Fibroblast of skin of left quadriceps (primary cell): Measurements from ENCODE around the gene SH2D5.
"Not testable (repeated sequence)": the region's sequence is repeated elsewhere in the genome, so short reads cannot be mapped to it uniquely, and the experiment has no call there.

Experiments
- DNase-seq, 2 experiments: peaks; one replicate each; pipeline ENCODE4 v3.0.0-alpha.2; 2013; ENCODE audit warnings: low read depth in 2 of 2

The SH2D5 gene

GRCh38 chr1:20696397-20697333, 35.8 kb downstream of the SH2D5 start:
- peak; percentile 88 for DNase-seq

DNA sequence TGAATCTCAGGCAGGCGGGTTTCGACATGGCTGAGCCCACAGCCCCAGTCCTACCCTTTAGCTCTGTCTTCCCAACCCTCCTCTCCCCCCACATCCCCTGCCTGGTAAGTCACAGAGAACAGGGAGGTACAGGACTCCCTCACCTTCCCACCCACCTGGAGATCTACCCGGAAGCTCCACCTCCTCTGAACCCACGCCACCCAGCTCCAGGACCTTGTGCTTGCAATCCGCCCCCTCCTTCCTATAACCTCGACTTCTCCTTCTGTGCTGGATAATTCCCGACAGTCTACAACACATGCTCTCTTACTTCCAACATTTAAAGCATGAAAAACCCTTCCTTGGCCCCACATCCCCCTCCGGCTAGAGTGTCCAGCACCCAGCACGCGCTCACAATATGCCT, 37.0 kb downstream of the SH2D5 start:
- no peak for DNase-seq

DNA sequence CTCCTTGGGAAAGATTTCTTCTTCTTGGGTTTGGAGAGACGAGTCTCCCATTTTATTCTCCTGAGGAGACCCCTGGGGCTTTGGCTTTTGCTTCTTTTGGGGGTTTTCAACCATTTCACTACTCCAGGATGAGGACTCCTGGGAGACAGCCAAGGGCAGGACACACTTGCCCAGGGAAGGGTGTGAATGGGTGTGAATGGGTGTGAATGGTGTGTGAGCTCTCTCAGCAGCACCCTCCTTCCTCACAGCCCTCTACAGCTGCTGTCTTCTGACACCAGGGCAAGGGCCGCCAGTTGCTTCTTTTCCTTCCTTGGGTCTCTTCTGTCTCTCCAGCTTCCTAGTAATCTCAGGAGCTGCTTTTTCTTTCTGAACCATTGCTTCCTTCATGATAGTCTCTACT, 38.9 kb downstream of the SH2D5 start:
- no peak for DNase-seq

DNA sequence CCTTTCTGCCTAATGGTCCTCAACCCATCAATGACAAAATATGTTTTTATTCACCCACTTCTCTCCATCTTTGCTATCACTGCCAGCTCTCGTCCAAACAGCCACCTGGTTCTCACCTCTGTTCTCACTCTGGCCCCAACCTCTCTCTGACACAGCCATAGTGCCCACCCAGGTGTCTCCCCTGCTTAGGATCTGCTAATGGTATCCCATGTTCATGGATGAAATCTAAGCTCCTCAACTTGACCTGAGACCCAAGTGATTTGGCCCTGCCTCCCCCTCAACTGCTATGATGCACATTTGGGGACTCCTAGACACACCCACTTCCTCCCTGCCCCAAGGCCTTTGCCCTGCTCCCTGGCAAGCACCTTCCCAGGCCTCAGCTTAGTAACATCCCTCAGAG, 40.6 kb downstream of the SH2D5 start:
- DNase-seq = no peak

DNA sequence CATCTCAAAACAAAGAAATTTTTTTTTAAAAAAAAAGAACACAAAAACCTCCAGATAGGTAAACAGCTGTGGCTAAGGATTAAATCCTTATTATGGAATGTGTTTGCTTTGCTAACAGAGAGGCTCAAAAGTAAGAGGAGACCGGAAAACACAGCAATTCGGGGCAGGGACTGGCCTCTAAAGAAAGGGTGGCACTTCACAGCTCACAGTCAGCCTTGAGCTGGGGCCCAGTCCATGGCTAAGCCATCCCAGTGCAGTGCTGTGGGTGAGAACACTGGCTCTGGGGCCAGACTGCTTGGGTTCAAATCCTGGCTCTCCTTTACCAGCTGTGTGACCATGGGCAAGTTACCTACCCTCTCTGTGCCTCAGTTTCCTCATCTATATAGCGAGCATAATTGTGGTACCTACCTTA, 42.9 kb downstream of the SH2D5 start:
- DNase-seq = no peak

DNA sequence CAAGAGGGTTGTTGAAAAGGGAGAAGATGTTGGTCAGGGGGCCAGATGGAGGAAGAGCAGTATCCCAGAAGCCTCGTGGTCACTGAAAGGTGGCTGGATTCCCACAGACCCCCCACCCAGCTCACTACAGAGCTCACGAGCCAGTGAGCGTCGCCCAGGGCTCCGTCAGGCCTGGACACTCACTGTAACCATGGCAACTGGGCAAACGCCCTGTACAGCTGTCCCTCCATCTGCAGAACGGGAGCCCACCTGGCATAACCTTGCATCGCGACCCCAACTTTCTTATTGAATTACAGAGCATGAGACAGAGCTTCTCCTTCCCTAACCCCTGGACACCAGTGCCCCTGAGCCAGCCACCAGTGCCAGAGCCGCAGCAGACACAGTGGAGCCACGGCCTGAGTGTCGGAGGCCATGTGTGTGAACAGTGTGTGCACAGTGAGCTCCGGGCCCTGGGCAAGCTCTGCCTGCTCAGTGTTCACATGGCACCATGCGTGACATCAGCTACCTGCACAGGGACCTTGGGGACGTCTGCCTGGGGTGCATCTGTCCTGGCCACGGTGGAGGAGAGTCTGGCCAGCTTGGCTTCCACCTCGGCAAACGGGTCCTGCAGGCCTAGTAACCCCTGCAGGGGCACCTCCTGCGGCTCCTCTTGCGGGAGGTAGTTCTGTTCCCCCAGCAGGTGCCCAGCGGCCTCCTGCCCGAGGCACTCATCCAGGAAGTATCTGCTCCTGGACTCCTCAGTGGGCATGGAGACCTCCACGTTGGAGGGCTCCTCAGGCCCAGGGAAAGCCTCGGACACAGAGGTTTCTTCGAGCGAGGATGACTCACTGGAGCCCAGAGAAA, 45.4 kb downstream of the SH2D5 start:
- no peak for DNase-seq

- no peak for DNase-seq
Measured at GRCh38 chr1:20685741-20686140, 46.8 kb downstream of the SH2D5 start.

GRCh38 chr1:20685099-20685662, 47.3 kb downstream of the SH2D5 start:
- DNase-seq = no peak

DNA sequence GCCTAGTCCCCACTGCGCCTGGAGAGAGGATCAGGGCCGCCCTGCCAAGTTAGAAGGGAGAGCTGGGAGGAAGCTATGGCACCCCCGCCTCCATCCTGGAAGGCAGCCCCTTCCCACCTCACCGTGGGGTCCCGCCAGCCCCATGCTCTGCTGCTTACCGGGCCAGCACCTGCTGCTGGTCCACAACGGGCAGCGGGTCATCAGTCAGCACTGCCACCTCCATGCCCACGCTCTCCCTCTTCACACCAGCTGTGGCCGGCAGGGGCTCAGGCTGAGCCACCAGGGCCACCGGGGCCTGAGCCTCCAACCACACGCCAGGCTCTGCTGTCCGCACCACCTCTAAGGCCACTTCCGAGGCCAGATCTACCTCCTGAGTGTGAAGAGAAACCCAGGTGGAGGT, 47.9 kb downstream of the SH2D5 start:
- no peak for DNase-seq

- no peak for DNase-seq
Measured at GRCh38 chr1:20684050-20684620, 48.4 kb downstream of the SH2D5 start.

GRCh38 chr1:20683614-20684013, 48.9 kb downstream of the SH2D5 start:
- DNase-seq = no peak

DNA sequence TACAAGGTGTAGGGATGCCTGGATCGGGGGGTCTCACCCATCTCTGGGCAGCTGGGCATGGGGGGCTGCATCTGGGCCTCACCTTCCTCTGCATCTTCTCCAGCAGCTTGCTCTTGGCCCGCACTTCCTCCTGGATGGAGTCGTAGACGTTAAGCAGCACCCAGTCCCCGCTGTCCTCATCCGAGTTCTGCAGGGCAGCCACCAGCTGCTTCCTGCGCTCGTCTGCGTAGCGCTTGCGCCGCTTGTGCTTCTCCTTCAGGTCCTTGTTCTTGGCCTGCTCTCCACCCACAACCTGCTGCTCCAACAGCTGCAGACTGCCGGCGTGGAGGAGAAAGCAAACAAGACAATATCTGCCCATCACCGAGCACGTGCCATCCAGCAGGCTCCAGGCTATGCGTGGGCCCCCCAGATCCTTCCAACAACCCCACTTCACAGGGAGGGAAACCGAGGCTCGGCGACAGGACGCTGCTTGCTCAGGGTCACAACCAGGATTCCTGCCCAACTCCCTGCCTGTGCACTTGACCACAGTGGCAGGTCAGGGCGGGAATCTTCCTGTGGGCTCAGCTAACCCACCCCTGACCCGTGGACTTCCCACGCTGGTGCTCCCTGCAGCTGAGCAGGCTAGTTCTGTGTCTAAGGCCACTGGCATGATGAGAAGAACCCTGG, 49.8 kb downstream of the SH2D5 start:
- no peak for DNase-seq

- DNase-seq = no peak
Measured at GRCh38 chr1:20681999-20682398, 50.5 kb downstream of the SH2D5 start.

GRCh38 chr1:20680269-20680668, 52.2 kb downstream of the SH2D5 start:
- DNase-seq = no peak

DNA sequence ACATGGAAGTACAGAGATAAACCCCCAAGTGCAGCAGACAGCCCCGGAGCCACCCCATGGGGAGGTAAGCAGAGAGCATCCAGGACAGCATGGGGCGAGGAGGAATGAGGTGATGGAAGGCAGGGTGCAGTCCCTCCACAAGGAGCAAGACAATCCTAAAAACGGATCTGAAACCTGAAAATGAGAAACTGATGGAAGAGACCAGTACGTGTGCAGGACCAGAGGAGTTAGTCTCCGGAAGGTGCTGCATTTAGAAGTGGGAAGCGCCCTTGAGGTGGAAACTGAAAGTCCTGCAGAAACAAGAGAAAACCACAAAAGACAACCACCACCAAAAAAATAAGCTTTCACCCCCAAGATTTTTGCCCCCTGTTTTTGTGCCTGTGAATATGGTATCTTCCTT, 53.9 kb downstream of the SH2D5 start:
- DNase-seq = no peak

GRCh38 chr1:20673626-20674025, 58.9 kb downstream of the SH2D5 start:
- DNase-seq = not testable (repeated sequence)

GRCh38 chr1:20672265-20672632, 60.3 kb downstream of the SH2D5 start:
- DNase-seq = no peak

DNA sequence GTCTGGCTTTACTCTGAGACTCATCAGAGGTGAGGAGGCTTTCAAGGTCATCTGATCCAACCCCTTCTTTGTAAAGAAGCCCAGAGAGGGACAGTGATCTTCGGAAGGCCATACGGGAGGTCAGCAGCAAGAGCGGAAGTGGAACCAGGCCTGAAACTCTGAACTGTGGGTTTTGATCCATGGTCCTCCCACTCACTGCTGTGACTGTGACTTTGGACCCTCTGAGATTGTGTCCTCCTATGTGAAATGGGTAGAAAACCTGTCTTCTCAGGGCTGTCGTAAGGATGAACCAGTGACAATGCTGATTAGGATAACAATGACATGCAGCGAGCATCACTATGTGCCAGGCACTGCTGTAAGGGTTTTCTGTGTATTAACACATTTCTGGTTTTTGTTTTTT, 61.6 kb downstream of the SH2D5 start:
- no peak for DNase-seq
